Measurements from ENCODE around the gene OR2AK2. TPM values are rescaled to one million over a fixed set of nuclear protein-coding genes. Genes with fewer than 3 reads are reported as not detected.

OR2AK2 gene
- not detected for total RNA-seq

GRCh38 chr1:247964933-247965332 lies at the start of gene OR2AK2:
Gene OR2AK2 (plus strand): TSS chr1:247965233. CDS start chr1:247965377, 144 bp downstream.
- peaks cover 7% of the 10 kb centered on the region for H3K9me3 ChIP-seq
- no peaks in the 10 kb centered on the region for H3K27me3 ChIP-seq
- no peaks in the 10 kb centered on the region for H3K4me1 ChIP-seq
- no peak for DNase-seq (ENCODE audit: low spot score in 2 of 2)
- 93% methylated on average over 2 of the region's 2 CpGs for WGBS
- H3K4me3 ChIP-seq = no peak within 1 kb of the TSS
- no peak within 1 kb of the TSS for H3K27ac ChIP-seq
- TF ChIP-seq CTCF (IDR thresholded peaks at IDR 0.05) (no peak), EP300 (IDR thresholded peaks at IDR 0.05) (no peak), POLR2AphosphoS5 (IDR thresholded peaks at IDR 0.05) (no peak), POLR2A (IDR thresholded peaks at IDR 0.05) (no peak)
- H3K36me3 ChIP-seq = no peaks in the 10 kb centered on the region

- Histone ChIP-seq H3K4me1 (no peaks in the 10 kb centered on the region), H3K36me3 (no peaks in the 10 kb centered on the region), H3K27me3 (no peaks in the 10 kb centered on the region), H3K4me3 (no peak within 1 kb of the TSS), H3K9me3 (no peaks in the 10 kb centered on the region), H3K27ac (no peak within 1 kb of the TSS)
- no peak for DNase-seq (ENCODE audit: low spot score in 2 of 2)
- 95% methylated on average over 2 of the region's 2 CpGs for WGBS
- TF ChIP-seq CTCF (IDR thresholded peaks at IDR 0.05) = no peak
- TF ChIP-seq POLR2A (IDR thresholded peaks at IDR 0.05) = no peak
- no peak for TF ChIP-seq POLR2AphosphoS5 (IDR thresholded peaks at IDR 0.05)
- no peak for TF ChIP-seq EP300 (IDR thresholded peaks at IDR 0.05)
These were observed 45.1 kb upstream of the OR2AK2 start, which contains the start of gene OR2T8 for GRCh38 chr1:247919952-247920351. Gene OR2T8 (plus strand): TSS chr1:247920252. CDS start chr1:247921018, 766 bp downstream.

GRCh38 chr1:247923941-247924340 lies 41.1 kb upstream of the OR2AK2 start:
- DNase-seq (ENCODE audit: low spot score in 2 of 2) = no peak
- no peaks in the 10 kb centered on the region for H3K27me3 ChIP-seq
- 62% methylated on average over 3 of the region's 3 CpGs for WGBS
- H3K9me3 ChIP-seq = no peaks in the 10 kb centered on the region
- no peaks in the 10 kb centered on the region for H3K36me3 ChIP-seq
- no peak overlapping the region for H3K4me3 ChIP-seq
- H3K4me1 ChIP-seq = no peaks in the 10 kb centered on the region
- no peak overlapping the region for H3K27ac ChIP-seq
- no peak for TF ChIP-seq EP300 (IDR thresholded peaks at IDR 0.05)
- TF ChIP-seq CTCF (IDR thresholded peaks at IDR 0.05) = no peak
- TF ChIP-seq POLR2AphosphoS5 (IDR thresholded peaks at IDR 0.05) = no peak
- no peak for TF ChIP-seq POLR2A (IDR thresholded peaks at IDR 0.05)

- Histone ChIP-seq H3K4me1 (no peaks in the 10 kb centered on the region), H3K27ac (no peak within 1 kb of the TSS), H3K36me3 (no peaks in the 10 kb centered on the region), H3K4me3 (no peak within 1 kb of the TSS), H3K27me3 (no peaks in the 10 kb centered on the region), H3K9me3 (no peaks in the 10 kb centered on the region)
- no peak for DNase-seq (ENCODE audit: low spot score in 2 of 2)
- TF ChIP-seq EP300 (IDR thresholded peaks at IDR 0.05) (no peak), POLR2A (IDR thresholded peaks at IDR 0.05) (no peak), CTCF (IDR thresholded peaks at IDR 0.05) (no peak), POLR2AphosphoS5 (IDR thresholded peaks at IDR 0.05) (no peak)
- WGBS = 89% methylated on average over 9 of the region's 9 CpGs
These were observed 40.2 kb upstream of the OR2AK2 start, which contains the start of gene OR2AJ1 for GRCh38 chr1:247924868-247925267. Gene OR2AJ1 (plus strand): TSS chr1:247924889. CDS start chr1:247933769, 8,880 bp downstream.

- no peaks in the 10 kb centered on the region for H3K9me3 ChIP-seq
- DNase-seq (ENCODE audit: low spot score in 2 of 2) = no peak
- no peak for TF ChIP-seq POLR2AphosphoS5 (IDR thresholded peaks at IDR 0.05)
- TF ChIP-seq EP300 (IDR thresholded peaks at IDR 0.05) = no peak
- no peak for TF ChIP-seq CTCF (IDR thresholded peaks at IDR 0.05)
- TF ChIP-seq POLR2A (IDR thresholded peaks at IDR 0.05) = no peak
- H3K27ac ChIP-seq = no peak overlapping the region
- 96% methylated on average over 8 of the region's 8 CpGs for WGBS
- no peaks in the 10 kb centered on the region for H3K36me3 ChIP-seq
- H3K4me3 ChIP-seq = no peak overlapping the region
- H3K4me1 ChIP-seq = no peaks in the 10 kb centered on the region
- no peaks in the 10 kb centered on the region for H3K27me3 ChIP-seq
These were observed 31.0 kb upstream of the OR2AK2 start for GRCh38 chr1:247933989-247934388.

Data from suprapubic skin (tissue), 4 donors.